GM13977 (cell line): ENCODE data around the gene DMD.

Experiments used
- DNase-seq: peaks from one replicate; pipeline ENCODE4 v3.0.0; 2012; ENCODE audit warnings: low spot score
- CTCF ChIP-seq: IDR thresholded peaks from 2 replicates; pipeline ENCODE4 v1.5.1; 2012; ENCODE audit warnings: mild to moderate bottlenecking, control low read depth; ENCODE audit not compliant: insufficient read depth; ENCODE audit errors: extremely low read depth, missing control alignments
- in situ Hi-C: fragments of 300-500 bp; cut with MboI; formaldehyde crosslinking; loops from one replicate; pipeline ENCODE4 v1.12.0; 2022; ENCODE audit warnings: low sequenced_read_pairs, low pct_unique_long_range_greater_than_20kb, mixed read lengths, inconsistent platforms; ENCODE audit not compliant: unreplicated experiment

DMD gene

DNA sequence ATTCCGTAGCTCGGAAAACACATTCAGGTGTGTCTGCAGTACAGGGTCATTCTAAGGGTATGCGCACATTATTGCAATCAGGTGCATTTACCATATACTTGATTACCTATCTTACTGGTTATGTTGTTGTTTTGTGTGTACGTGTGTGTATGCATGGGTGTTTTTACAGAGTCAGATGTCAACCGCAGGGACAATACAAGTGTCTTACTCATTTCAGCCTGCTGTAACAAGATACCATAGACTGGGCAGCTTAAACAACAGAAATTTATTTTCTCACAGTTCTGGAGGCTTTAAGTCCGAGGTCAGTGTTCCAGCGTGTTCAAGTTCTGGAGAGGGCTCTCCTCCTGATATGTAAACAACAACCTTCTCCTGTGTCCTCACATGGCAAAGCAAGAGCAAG lies 316.7 kb downstream of the DMD start:
- in situ Hi-C loops = no loop called here
- no peak for TF ChIP-seq CTCF

GRCh38 chrX:32893751-32894150 lies 317.6 kb downstream of the DMD start:
- in situ Hi-C loops = no loop called here
- TF ChIP-seq CTCF = no peak
- no peak for DNase-seq

More for the DNA sequence above, 316.7 kb downstream of the DMD start:
- no peak for DNase-seq

GRCh38 chrX:32877592-32877991 lies 333.8 kb downstream of the DMD start:
- no peak for DNase-seq
- no peak for TF ChIP-seq CTCF
- in situ Hi-C loops = no loop called here

DNA sequence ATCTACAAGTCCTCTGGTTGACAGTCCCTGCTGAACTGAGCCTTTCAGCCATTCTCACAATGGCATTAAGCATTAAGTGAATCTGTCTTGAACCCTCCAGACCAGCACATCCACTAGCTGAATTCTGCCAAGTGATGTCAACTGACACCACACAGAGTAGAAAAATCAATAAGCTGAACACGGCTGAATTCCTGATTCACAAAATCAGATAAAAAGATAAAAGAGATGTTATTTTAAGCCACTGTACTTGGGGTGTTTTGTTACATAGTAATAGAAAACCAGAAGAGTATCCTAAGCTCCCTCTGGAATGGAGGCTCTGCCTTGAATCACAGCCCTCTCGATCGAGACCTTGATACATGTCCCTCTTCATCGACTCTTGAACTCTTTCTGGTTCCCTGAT lies 336.5 kb downstream of the DMD start:
- in situ Hi-C loops = no loop called here
- TF ChIP-seq CTCF = no peak
- DNase-seq = no peak

- no peak for TF ChIP-seq CTCF
Observed at GRCh38 chrX:32873786-32874185, 337.6 kb downstream of the DMD start.

DNA sequence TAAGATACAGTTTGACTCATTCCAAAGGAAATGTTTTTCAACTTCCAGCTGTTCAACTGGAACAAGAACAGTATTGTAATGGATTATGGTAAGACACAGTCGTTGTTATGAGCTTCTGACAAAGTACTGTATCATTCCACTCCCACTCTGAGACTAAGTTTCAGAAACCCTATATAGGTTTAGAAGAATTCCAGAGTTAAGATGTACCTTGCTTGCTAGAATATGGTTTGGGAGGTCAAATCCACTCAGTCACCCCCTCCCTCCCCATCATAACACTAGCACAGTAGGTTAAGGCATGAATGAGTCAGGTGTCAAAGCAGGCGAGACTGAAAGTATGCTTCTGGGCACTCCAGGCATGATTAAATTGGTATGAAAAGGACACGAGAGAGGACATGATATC lies 339.7 kb downstream of the DMD start:
- in situ Hi-C loops = no loop called here
- TF ChIP-seq CTCF = no peak
- DNase-seq = no peak

More at GRCh38 chrX:32873786-32874185, 337.6 kb downstream of the DMD start:
- DNase-seq = no peak
- in situ Hi-C loops = no loop called here

DNA sequence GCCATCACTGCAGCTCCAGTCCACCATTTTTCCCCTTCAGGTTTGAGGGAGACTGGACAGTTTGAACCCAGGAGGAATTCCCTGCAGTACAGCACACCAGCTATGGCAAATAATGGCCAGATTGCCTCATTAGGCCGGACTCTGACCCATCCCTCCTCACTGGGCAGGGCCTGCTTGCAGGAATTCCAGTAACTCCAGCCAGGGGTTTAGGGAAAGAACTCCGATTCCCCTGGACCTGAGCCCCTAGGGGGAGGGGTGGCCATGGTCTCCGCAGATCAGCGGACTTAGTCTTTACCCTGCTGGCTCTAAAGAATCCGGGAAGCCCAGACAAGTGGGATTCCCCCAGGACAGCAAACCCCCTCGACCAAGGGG lies 342.8 kb downstream of the DMD start:
- TF ChIP-seq CTCF = no peak
- in situ Hi-C loops = no loop called here
- DNase-seq = no peak
